ENCODE results near the gene AZIN2. TPM values are rescaled to one million over a fixed set of nuclear protein-coding genes. Genes with fewer than 3 reads are reported as not detected.

Gene AZIN2
- total RNA-seq, 6 experiments from 2014 or later = 0.62 to 1.2 (median 0.85) TPM

DNA sequence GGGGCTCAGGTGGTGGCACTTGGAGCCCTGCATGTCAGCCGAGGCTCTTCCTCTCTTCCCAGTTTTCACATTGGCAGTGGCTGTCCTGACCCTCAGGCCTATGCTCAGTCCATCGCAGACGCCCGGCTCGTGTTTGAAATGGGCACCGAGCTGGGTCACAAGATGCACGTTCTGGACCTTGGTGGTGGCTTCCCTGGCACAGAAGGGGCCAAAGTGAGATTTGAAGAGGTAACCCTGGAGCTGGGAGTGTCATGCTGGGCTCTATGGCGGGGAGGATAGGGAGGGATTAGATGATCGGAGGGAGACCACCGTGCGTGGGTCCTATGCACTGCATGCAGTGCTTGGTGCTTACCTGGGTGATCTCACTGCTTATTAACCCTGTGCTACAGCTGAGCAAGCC, 13.5 kb downstream of the AZIN2 start:
- ATAC-seq = peak in 1 of 4 donors; percentile 5
- intact Hi-C loops (cut with DNase I) = no loop called here

DNA sequence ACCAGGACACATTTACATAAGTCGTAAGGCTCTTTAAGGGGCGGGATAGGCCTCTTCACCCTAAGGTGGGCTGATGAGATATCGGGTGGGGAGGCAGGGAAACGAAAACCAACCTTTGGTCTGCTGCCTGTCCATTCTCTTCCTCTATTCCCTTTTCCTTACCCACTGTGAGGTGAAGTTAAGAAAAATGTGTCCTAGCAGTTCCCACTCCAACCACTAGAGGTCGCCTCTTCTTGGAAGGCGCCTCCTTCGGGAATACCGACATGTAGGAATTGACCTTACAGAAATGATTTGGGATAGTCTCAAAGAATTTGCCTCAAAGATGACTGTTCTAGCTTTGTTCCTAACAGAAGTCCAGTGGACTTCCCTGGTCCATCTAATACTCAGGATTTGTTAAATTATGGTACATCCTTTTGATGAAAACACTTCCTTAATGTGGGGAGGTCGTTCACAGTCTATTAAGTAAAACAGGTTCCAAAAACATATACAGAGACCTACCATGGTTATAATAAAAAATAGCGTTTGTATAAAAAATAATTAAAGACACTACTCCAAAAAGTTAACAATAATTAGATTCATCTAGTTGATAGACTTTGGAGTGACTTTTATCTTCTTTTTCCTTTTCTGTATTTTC, 14.1 kb downstream of the AZIN2 start:
- Histone ChIP-seq H3K27ac (no peak overlapping the region), H3K9me3 (no peaks in the 10 kb centered on the region), H3K4me1 (no peaks in the 10 kb centered on the region), H3K36me3 (no peaks in the 10 kb centered on the region), H3K27me3 (no peaks in the 10 kb centered on the region), H3K4me3 (no peak overlapping the region)
- peak in 1 of 3 donors; percentile 63 for DNase-seq
- WGBS (ENCODE audit: insufficient coverage, low coverage, low lambda C conversion rate, missing lambda C conversion rate) = 16% methylated on average over 10 of the region's 10 CpGs
- ATAC-seq = peak; percentile 66 to 80 (median 74)
- no peak for TF ChIP-seq POLR2A (IDR thresholded peaks at IDR 0.05)
- TF ChIP-seq, protein P1, sequence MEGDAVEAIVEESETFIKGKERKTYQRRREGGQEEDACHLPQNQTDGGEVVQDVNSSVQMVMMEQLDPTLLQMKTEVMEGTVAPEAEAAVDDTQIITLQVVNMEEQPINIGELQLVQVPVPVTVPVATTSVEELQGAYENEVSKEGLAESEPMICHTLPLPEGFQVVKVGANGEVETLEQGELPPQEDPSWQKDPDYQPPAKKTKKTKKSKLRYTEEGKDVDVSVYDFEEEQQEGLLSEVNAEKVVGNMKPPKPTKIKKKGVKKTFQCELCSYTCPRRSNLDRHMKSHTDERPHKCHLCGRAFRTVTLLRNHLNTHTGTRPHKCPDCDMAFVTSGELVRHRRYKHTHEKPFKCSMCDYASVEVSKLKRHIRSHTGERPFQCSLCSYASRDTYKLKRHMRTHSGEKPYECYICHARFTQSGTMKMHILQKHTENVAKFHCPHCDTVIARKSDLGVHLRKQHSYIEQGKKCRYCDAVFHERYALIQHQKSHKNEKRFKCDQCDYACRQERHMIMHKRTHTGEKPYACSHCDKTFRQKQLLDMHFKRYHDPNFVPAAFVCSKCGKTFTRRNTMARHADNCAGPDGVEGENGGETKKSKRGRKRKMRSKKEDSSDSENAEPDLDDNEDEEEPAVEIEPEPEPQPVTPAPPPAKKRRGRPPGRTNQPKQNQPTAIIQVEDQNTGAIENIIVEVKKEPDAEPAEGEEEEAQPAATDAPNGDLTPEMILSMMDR (IDR thresholded peaks at IDR 0.05) = peak; percentile 84 to 100 (median 98)
- intact Hi-C loops (cut with DNase I) = no loop called here

More for the DNA sequence above, 13.5 kb downstream of the AZIN2 start:
- DNase-seq = peak in 1 of 3 donors; percentile 33
- WGBS (ENCODE audit: insufficient coverage, low coverage, low lambda C conversion rate, missing lambda C conversion rate) = 87% methylated on average over 7 of the region's 11 CpGs
- H3K36me3 ChIP-seq = no peaks in the 10 kb centered on the region
- TF ChIP-seq, protein P1 (IDR thresholded peaks at IDR 0.05) = no peak
- no peak for TF ChIP-seq POLR2A (IDR thresholded peaks at IDR 0.05)
- H3K9me3 ChIP-seq = no peaks in the 10 kb centered on the region
- H3K27ac ChIP-seq = no peak overlapping the region
- H3K4me1 ChIP-seq = peaks cover 0 to 6% (median 3%) of the 10 kb centered on the region in 4 donors
- no peaks in the 10 kb centered on the region for H3K27me3 ChIP-seq
- no peak overlapping the region for H3K4me3 ChIP-seq

DNA sequence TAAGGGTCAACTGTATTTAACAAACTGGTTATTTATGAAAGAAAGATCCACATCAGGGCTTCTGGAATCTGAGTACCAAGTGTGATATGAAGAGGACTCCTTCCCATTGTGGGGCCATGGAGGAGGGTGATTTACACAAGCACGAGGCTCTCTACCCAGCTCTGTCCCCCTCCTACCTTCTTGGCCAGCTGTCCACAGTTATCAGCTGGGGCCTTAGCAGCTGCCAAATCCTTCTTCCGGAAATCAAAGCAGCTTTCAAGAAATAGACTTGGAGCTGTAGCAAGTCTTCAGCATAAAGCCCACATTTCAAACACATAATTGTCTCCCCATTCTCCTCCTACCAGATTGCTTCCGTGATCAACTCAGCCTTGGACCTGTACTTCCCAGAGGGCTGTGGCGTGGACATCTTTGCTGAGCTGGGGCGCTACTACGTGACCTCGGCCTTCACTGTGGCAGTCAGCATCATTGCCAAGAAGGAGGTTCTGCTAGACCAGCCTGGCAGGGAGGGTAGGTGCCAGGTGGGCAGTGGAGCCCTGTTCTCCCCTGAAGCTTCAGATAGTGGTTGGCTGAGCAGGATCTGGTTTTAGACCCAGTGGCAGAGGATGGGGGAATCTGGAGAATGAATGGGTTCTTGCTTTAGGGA, 15.5 kb downstream of the AZIN2 start:
- ATAC-seq = no peak
- TF ChIP-seq, protein P1 (IDR thresholded peaks at IDR 0.05) = no peak
- no peak for TF ChIP-seq POLR2A (IDR thresholded peaks at IDR 0.05)
- peak in 1 of 3 donors; percentile 29 for DNase-seq
- Histone ChIP-seq H3K4me3 (no peak overlapping the region), H3K36me3 (no peaks in the 10 kb centered on the region), H3K27ac (no peak overlapping the region), H3K4me1 (no peaks in the 10 kb centered on the region), H3K9me3 (no peaks in the 10 kb centered on the region), H3K27me3 (no peaks in the 10 kb centered on the region)
- WGBS (ENCODE audit: insufficient coverage, low coverage, low lambda C conversion rate, missing lambda C conversion rate) = 82% methylated on average over 6 of the region's 7 CpGs
- intact Hi-C loops (cut with DNase I) = no loop called here

DNA sequence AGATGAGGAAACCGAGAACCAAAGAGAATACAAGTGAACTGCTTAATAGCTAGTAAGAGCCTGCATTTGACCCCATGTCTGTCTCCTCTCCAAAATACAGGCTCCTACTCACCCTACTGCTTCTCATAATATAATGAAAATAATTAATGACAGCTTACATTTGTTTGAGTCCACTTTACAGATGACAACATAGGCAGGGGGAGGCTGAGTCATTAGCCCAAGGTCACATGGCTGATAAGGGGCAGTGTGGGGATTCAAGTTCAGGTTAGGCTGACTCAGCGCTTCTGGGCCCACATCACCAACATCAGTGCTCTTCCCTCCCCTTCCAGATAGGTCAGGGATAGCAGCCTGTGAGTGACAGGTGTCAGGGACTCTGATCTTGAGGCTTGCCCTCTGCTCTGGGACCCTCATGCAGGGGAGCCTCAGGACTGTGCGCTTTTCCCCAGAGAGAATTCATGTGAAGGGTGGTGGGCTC, 16.2 kb downstream of the AZIN2 start:
- no peak for TF ChIP-seq POLR2A (IDR thresholded peaks at IDR 0.05)
- TF ChIP-seq, protein P1 (IDR thresholded peaks at IDR 0.05) = no peak
- intact Hi-C loops (cut with DNase I) = no loop called here

More for the DNA sequence above, 16.2 kb downstream of the AZIN2 start:
- Histone ChIP-seq H3K4me3 (no peak overlapping the region), H3K27me3 (no peaks in the 10 kb centered on the region), H3K36me3 (no peaks in the 10 kb centered on the region), H3K27ac (no peak overlapping the region), H3K4me1 (no peaks in the 10 kb centered on the region), H3K9me3 (no peaks in the 10 kb centered on the region)
- DNase-seq (peak in 1 of 3 donors; percentile 9), ATAC-seq (peak in 1 of 4 donors; percentile 30)
- 100% methylated on average over 1 of the region's 3 CpGs for WGBS (ENCODE audit: insufficient coverage, low coverage, low lambda C conversion rate, missing lambda C conversion rate)

All from right lobe of liver (tissue), 6 donors.